Mesothelial cell of epicardium (in vitro differentiated cells): ENCODE results near the gene GALT. TPM values are rescaled to one million over a fixed set of nuclear protein-coding genes. Genes with fewer than 3 reads are reported as not detected.

ENCODE experiments used
- DNase-seq, 2 experiments: peaks; one replicate each; pipeline ENCODE4 v3.0.0; 2021; ENCODE audit warnings: low spot score in 2 of 2; ENCODE audit not compliant: unreplicated experiment in 2 of 2
- H3K27ac Mint-ChIP-seq: 2 replicates; pipeline ENCODE4 v1.8.0; 2021; ENCODE audit warnings: mixed read lengths
- H3K27me3 Mint-ChIP-seq: 2 replicates; pipeline ENCODE4 v1.8.0; 2021; ENCODE audit warnings: low read depth, mixed read lengths
- H3K36me3 Mint-ChIP-seq: 2 replicates; pipeline ENCODE4 v1.8.0; 2021; ENCODE audit warnings: mixed read lengths
- H3K4me1 Mint-ChIP-seq: 2 replicates; pipeline ENCODE4 v1.8.0; 2021; ENCODE audit warnings: mixed read lengths
- H3K4me3 Mint-ChIP-seq: 2 replicates; pipeline ENCODE4 v1.8.0; 2021; ENCODE audit warnings: mild to moderate bottlenecking, moderate library complexity, mixed read lengths
- H3K9me3 Mint-ChIP-seq: 2 replicates; pipeline ENCODE4 v1.8.0; 2021; ENCODE audit warnings: mixed read lengths
- CTCF ChIP-seq: fragments of 200-600 bp; sonication (generic); IDR thresholded peaks from one replicate; pipeline ENCODE4 v1.5.0; 2021; ENCODE audit warnings: antibody characterized with exemption; ENCODE audit not compliant: unreplicated experiment
- total RNA-seq: library from RNA; stranded (reverse); gene quantifications from 3 replicates; pipeline ENCODE4 v1.2.1, GENCODE V29; 2021

GALT gene
- total RNA-seq, 1 donor from 2014 or later: 88.5 TPM

GRCh38 chr9:34694811-34695210 lies 48.3 kb downstream of the GALT start:
- Mint-ChIP-seq H3K36me3 (peaks cover 9% of the 10 kb centered on the region), H3K4me3 (no peak overlapping the region), H3K27ac (no peak overlapping the region), H3K27me3 (peaks cover 22% of the 10 kb centered on the region), H3K9me3 (peaks cover 15% of the 10 kb centered on the region), H3K4me1 (no peaks in the 10 kb centered on the region)
- DNase-seq: no peak
- no peak for TF ChIP-seq CTCF

Other genes starting within 250 kb of the GALT start
- 16.9 to 18.2 TPM (median 18.1 TPM) in 3 replicates for gene FAM219A, start 188.1 kb upstream of the GALT start, total RNA-seq
- gene DNAI1, start 187.9 kb upstream of the GALT start, total RNA-seq: not detected in 3 replicates
- gene ENHO, start 123.7 kb upstream of the GALT start, total RNA-seq: 0.96 to 1.1 TPM (median 1.0 TPM) in 3 replicates
- 25.9 to 28.9 TPM (median 27.0 TPM) in 3 replicates for gene CNTFR, start 57.0 kb upstream of the GALT start, total RNA-seq
- gene RPP25L, start 34.6 kb upstream of the GALT start, total RNA-seq: 20.2 to 24.6 TPM (median 24.5 TPM) in 3 replicates
- 76.7 to 80.1 TPM (median 77.1 TPM) in 3 replicates for gene DCTN3, start 26.2 kb upstream of the GALT start, total RNA-seq
- gene ARID3C, start 17.6 kb upstream of the GALT start, total RNA-seq: 0.42 to 0.80 TPM in 2 of 3 replicates, not detected in the other
- gene SIGMAR1, start 8.9 kb upstream of the GALT start, total RNA-seq: 58.8 to 61.6 TPM (median 59.9 TPM) in 3 replicates
- gene IL11RA, start 5.5 kb downstream of the GALT start, total RNA-seq: 112 to 114 TPM (median 113 TPM) in 3 replicates
- gene CCL27, start 16.0 kb downstream of the GALT start, total RNA-seq: 0.61 to 0.84 TPM in 2 of 3 replicates, not detected in the other
- gene CCL19, start 44.6 kb downstream of the GALT start, total RNA-seq: not detected in 3 replicates
- not detected in 3 replicates for gene CCL21, start 63.5 kb downstream of the GALT start, total RNA-seq